NT2/D1 (cell line): ENCODE measurements around the gene AP5M1.

ENCODE experiments used
- DNase-seq: peaks from one replicate; pipeline ENCODE4 v3.0.0-alpha.2; 2011; ENCODE audit warnings: low read depth, low spot score
- H3K27me3 ChIP-seq: 2 replicates; pipeline ENCODE4 v1.6.0; 2011; ENCODE audit warnings: mild to moderate bottlenecking; ENCODE audit not compliant: insufficient read length, insufficient read depth
- H3K36me3 ChIP-seq: 2 replicates; pipeline ENCODE4 v1.6.1; 2011; ENCODE audit warnings: mild to moderate bottlenecking, low read length, mixed read lengths; ENCODE audit not compliant: insufficient read depth, insufficient read length
- H3K4me1 ChIP-seq: 2 replicates; pipeline ENCODE4 v1.5.1; 2011; ENCODE audit not compliant: insufficient read depth, insufficient read length
- H3K4me3 ChIP-seq: 2 replicates; pipeline ENCODE4 v1.5.1; 2011; ENCODE audit warnings: low read depth; ENCODE audit not compliant: insufficient read length
- H3K9ac ChIP-seq: 2 replicates; pipeline ENCODE4 v1.6.0; 2011; ENCODE audit warnings: low read depth; ENCODE audit not compliant: insufficient read length
- H3K9me3 ChIP-seq: 2 replicates; pipeline ENCODE4 v1.5.1; 2011; ENCODE audit warnings: mild to moderate bottlenecking, low read length; ENCODE audit not compliant: insufficient read depth
- SUZ12 ChIP-seq: IDR thresholded peaks from 2 replicates; pipeline ENCODE4 v1.6.1; 2011; ENCODE audit not compliant: insufficient read length, insufficient read depth; ENCODE audit errors: extremely low read depth
- YY1 ChIP-seq: IDR thresholded peaks from 2 replicates; pipeline ENCODE4 v1.6.1; 2011; ENCODE audit not compliant: insufficient read length, insufficient read depth
- ZNF274 ChIP-seq: IDR thresholded peaks from 2 replicates; pipeline ENCODE4 v1.6.1; 2011; ENCODE audit warnings: mild to moderate bottlenecking, low read depth, low read length

The AP5M1 gene

GRCh38 chr14:57293866-57294837 is 25.4 kb downstream of the AP5M1 start:
- Histone ChIP-seq H3K9ac (no peak overlapping the region), H3K36me3 (peaks cover 3% of the 10 kb centered on the region)
- DNase-seq = no peak

GRCh38 chr14:57295239-57295638 is 26.5 kb downstream of the AP5M1 start:
- H3K9ac ChIP-seq = no peak overlapping the region
- no peak for DNase-seq
- peaks cover 3% of the 10 kb centered on the region for H3K36me3 ChIP-seq
- H3K4me3 ChIP-seq = no peak overlapping the region
- no peaks in the 10 kb centered on the region for H3K27me3 ChIP-seq
- TF ChIP-seq YY1 (no peak), SUZ12 (no peak)
- no peaks in the 10 kb centered on the region for H3K9me3 ChIP-seq
- no peaks in the 10 kb centered on the region for H3K4me1 ChIP-seq

More at GRCh38 chr14:57293866-57294837, 25.4 kb downstream of the AP5M1 start:
- Histone ChIP-seq H3K4me3 (no peak overlapping the region), H3K27me3 (no peaks in the 10 kb centered on the region), H3K9me3 (no peaks in the 10 kb centered on the region), H3K4me1 (no peaks in the 10 kb centered on the region)
- TF ChIP-seq YY1 (no peak), ZNF274 (no peak), SUZ12 (no peak)

GRCh38 chr14:57297852-57298251 is 29.1 kb downstream of the AP5M1 start:
- Histone ChIP-seq H3K4me3 (no peak overlapping the region), H3K36me3 (peaks cover 3% of the 10 kb centered on the region), H3K27me3 (no peaks in the 10 kb centered on the region), H3K9ac (no peak overlapping the region), H3K9me3 (no peaks in the 10 kb centered on the region), H3K4me1 (no peaks in the 10 kb centered on the region)
- no peak for TF ChIP-seq SUZ12
- no peak for TF ChIP-seq ZNF274
- TF ChIP-seq YY1 = no peak
- no peak for DNase-seq

DNA sequence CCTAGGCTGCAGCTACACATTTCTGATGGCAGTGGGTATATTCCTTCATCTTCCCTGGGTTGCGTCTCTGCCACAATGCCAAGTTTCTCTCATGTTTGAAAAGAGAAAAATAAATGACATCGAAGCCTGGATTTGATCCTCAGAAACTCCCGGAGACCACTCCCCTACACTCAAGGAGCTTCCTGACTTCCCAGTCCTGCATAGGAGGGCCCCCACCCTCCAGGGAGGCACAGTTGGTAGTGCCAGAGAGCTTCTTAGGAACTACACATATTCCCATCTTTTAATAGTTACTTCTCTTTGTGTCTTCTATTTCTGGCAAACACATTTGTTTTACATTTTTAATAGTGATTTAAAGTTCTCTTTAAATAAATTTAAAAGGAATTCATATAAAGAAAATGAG is 30.7 kb downstream of the AP5M1 start:
- Histone ChIP-seq H3K36me3 (peaks cover 3% of the 10 kb centered on the region), H3K4me3 (no peak overlapping the region), H3K9ac (no peak overlapping the region), H3K4me1 (no peaks in the 10 kb centered on the region), H3K9me3 (no peaks in the 10 kb centered on the region), H3K27me3 (no peaks in the 10 kb centered on the region)
- DNase-seq = no peak
- TF ChIP-seq ZNF274 = no peak
- no peak for TF ChIP-seq YY1
- TF ChIP-seq SUZ12 = no peak

DNA sequence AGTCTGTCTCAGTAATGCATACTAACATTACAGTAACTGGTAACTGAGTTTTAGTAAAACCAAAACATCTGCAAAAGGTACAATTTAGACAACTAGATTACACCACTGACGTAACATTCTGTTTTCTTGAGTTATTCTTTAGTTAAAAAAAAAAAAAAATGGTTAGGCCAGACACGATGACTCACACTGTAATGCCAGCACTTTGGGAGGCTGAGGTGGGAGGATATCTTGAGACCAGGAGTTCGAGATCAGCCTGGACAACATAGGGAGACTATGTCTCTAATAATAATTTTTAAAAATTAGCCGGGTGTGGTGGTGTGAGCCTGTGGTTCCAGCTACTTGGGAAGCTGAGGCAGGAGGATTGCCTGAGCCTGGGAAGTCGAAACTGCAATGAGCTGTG is 34.1 kb downstream of the AP5M1 start:
- TF ChIP-seq ZNF274 = no peak
- no peak for TF ChIP-seq SUZ12
- no peak for TF ChIP-seq YY1

DNA sequence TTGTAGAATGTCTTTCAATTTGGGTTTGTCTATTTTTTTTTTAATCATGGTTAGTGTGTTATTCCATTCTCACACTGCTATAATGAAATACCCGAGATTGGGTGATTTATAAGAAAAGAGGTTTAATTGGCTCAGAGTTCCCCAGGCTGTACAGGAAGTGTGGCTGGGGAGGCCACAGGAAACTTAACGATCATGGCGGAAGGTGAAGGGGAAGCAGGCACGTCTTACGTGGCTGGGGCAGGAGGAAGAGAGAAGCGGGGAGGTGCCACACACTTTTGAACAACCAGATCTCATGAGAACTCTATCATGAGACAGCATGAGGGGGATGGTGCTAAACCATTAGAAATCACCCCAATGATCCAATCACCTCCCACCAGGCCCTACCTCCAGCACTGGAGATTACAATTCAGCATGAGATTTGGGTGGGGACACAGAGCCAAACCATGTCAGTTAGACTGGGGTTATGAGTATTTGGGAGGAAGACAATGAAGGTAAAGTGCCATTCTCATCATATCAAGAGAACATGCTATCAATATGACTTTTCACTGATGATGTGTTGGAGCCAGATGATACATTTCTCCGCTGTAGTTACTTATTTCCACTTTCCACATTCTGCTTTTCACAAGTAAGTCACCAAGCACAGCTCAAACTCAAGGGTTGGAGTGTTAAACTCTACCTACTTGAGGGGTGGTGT is 45.8 kb downstream of the AP5M1 start:
- Histone ChIP-seq H3K9ac (no peak overlapping the region), H3K9me3 (no peaks in the 10 kb centered on the region; the same call in 1 of the 2 replicates), H3K4me1 (no peaks in the 10 kb centered on the region), H3K4me3 (no peak overlapping the region), H3K27me3 (no peaks in the 10 kb centered on the region), H3K36me3 (no peaks in the 10 kb centered on the region)
- TF ChIP-seq SUZ12 = no peak
- TF ChIP-seq ZNF274 = no peak
- TF ChIP-seq YY1 = no peak
- DNase-seq = no peak

More for the DNA sequence above, 34.1 kb downstream of the AP5M1 start:
- H3K4me3 ChIP-seq = no peak overlapping the region
- H3K9me3 ChIP-seq = no peaks in the 10 kb centered on the region
- no peaks in the 10 kb centered on the region for H3K27me3 ChIP-seq
- no peak for DNase-seq
- no peak overlapping the region for H3K9ac ChIP-seq
- H3K4me1 ChIP-seq = no peaks in the 10 kb centered on the region
- H3K36me3 ChIP-seq = no peaks in the 10 kb centered on the region
